Ovary (tissue), 9 donors: ENCODE measurements around the gene DNAH3. TPM values are rescaled to one million over a fixed set of nuclear protein-coding genes. Genes with fewer than 3 reads are reported as not detected.

Experiments
- DNase-seq, 5 donors: peaks; one replicate each; pipeline ENCODE4 v3.0.0-alpha.2; 2019 to 2020
- H3K27ac ChIP-seq, 2 donors: fragments of 200-600 bp; one replicate each; pipeline versions ENCODE4 v1.5.1 to v1.8.0; 2019 to 2022
- H3K27me3 ChIP-seq: fragments of 200-600 bp; one replicate; pipeline ENCODE4 v1.8.0; 2022
- H3K36me3 ChIP-seq: fragments of 200-600 bp; sonication (generic); one replicate; pipeline ENCODE4 v1.5.1; 2019
- H3K4me1 ChIP-seq: one replicate; pipeline ENCODE4 v1.8.1; 2013; ENCODE audit warnings: mild to moderate bottlenecking, moderate library complexity; ENCODE audit not compliant: insufficient read depth
- H3K4me3 ChIP-seq: fragments of 200-600 bp; sonication (generic); one replicate; pipeline ENCODE4 v1.5.1; 2017
- H3K9me3 ChIP-seq, 2 donors: fragments of 200-600 bp in 1 of 2; sonication (generic) in 1 of 2; one replicate each; pipeline versions ENCODE4 v1.5.1 to v1.8.1; 2013 to 2019; ENCODE audit warnings: mild to moderate bottlenecking in 1 of 2, moderate library complexity in 1 of 2
- EP300 ChIP-seq: sonication (generic); formaldehyde crosslinking; IDR thresholded peaks from one replicate; pipeline ENCODE4 v1.6.1; 2017; ENCODE audit warnings: antibody characterized with exemption
- POLR2A ChIP-seq: fragments of 450-650 bp; IDR thresholded peaks from one replicate; pipeline ENCODE4 v1.6.1; 2017; ENCODE audit warnings: antibody characterized with exemption, mild to moderate bottlenecking, moderate library complexity
- WGBS, 3 donors: extraction: QIAGEN DNeasy Blood & Tissue Kit in 1 of 3; methylation state at CpG; one replicate each; pipeline versions ENCODE4 v1.1.5 to v1.1.7; 2013 to 2017; 5-methylcytosine and 5-hydroxymethylcytosine counted together
- intact Hi-C, 4 donors: fragments of 100-400 bp; cut with DNase I; formaldehyde crosslinking; loops; one replicate each; pipeline versions ENCODE4 v1.11.0 to v1.15.1; 2022 to 2023
- polyA plus RNA-seq, 2 donors: library from polyadenylated mRNA; stranded (reverse); fragments of 200-250 nt in 1 of 2; fragments of 350-450 nt in 1 of 2; fragmentation: Illumina TruSeq in 1 of 2; extraction: RNeasy Lipid Tissue Mini Kit (QIAGEN cat#74804) in 1 of 2; gene quantifications; one replicate each; pipeline ENCODE4 v1.2.3, GENCODE V29; 2013 to 2014
- total RNA-seq, 7 donors: library from RNA; depleted of rRNA in 2 of 7; stranded (reverse); fragments of >200 nt in 2 of 7; fragmentation: NEBNext Ultra II Directional in 3 of 7; extraction: Animal tissue kit (Norgen Biotek cat#: 25700) in 3 of 7; gene quantifications; one replicate each; pipeline versions ENCODE4 v1.1.0 to v1.2.4, GENCODE V29; 2016 to 2023
- TF ChIP-seq, protein P1 (sequence below), 3 donors: fragments of 450-650 bp in 2 of 3; fragments of 200-600 bp in 1 of 3; IDR thresholded peaks; one replicate each; pipeline versions ENCODE4 v1.5.1 to v1.8.0; 2016 to 2022; ENCODE audit warnings: antibody characterized with exemption in 3 of 3, mild to moderate bottlenecking in 1 of 3
- donor health status: DM: no; HTN: no; CAD: no; lungs with moderate emphysema.
- donor health status: DM: no; HTN: no; CAD: no.
- donor health status: Bipolar disorder and iron deficiency.
- donor health status: DM: yes; HTN: yes; CAD: no.
- donor health status: DM: no; HTN: no; CAD: no.
- donor health status: DM: yes; HTN: yes; CAD: no.

DNAH3 gene
- total and polyA plus RNA-seq, 9 donors: 0.05 to 12.1 (median 0.95) TPM; not detected in 1

DNA sequence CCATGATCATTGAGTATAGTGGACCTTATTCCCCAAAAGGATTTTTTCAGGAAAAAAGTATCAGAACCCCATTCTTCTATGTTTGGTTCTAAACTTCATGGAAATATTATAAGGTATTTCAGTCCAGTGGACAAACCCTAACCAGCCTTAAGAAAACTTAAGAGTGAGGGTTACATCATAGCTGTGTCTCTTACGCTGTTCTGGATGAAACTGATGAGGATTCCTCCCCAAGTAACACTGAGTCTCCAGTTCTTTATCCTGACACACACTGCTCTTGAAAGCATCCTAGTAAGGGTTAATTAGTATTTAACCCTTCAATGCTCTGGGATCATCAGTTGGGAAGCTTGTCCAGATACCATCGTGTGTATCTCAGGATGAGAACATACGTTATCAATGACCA lies 245.1 kb downstream of the DNAH3 start:
- DNase-seq: no peak
- Histone ChIP-seq H3K4me1 (peaks cover 16% of the 10 kb centered on the region), H3K27ac (no peak overlapping the region), H3K27me3 (no peaks in the 10 kb centered on the region), H3K9me3 (no peaks in the 10 kb centered on the region), H3K36me3 (no peaks in the 10 kb centered on the region), H3K4me3 (no peak overlapping the region)
- TF ChIP-seq POLR2A: no peak
- TF ChIP-seq EP300: no peak
- TF ChIP-seq, protein P1, sequence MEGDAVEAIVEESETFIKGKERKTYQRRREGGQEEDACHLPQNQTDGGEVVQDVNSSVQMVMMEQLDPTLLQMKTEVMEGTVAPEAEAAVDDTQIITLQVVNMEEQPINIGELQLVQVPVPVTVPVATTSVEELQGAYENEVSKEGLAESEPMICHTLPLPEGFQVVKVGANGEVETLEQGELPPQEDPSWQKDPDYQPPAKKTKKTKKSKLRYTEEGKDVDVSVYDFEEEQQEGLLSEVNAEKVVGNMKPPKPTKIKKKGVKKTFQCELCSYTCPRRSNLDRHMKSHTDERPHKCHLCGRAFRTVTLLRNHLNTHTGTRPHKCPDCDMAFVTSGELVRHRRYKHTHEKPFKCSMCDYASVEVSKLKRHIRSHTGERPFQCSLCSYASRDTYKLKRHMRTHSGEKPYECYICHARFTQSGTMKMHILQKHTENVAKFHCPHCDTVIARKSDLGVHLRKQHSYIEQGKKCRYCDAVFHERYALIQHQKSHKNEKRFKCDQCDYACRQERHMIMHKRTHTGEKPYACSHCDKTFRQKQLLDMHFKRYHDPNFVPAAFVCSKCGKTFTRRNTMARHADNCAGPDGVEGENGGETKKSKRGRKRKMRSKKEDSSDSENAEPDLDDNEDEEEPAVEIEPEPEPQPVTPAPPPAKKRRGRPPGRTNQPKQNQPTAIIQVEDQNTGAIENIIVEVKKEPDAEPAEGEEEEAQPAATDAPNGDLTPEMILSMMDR (IDR thresholded peaks at IDR 0.05): no peak
- intact Hi-C loops: no loop called here
- 41 to 65% (median 58%) methylated on average over 3 of the region's 3 CpGs for WGBS, 3 donors

DNA sequence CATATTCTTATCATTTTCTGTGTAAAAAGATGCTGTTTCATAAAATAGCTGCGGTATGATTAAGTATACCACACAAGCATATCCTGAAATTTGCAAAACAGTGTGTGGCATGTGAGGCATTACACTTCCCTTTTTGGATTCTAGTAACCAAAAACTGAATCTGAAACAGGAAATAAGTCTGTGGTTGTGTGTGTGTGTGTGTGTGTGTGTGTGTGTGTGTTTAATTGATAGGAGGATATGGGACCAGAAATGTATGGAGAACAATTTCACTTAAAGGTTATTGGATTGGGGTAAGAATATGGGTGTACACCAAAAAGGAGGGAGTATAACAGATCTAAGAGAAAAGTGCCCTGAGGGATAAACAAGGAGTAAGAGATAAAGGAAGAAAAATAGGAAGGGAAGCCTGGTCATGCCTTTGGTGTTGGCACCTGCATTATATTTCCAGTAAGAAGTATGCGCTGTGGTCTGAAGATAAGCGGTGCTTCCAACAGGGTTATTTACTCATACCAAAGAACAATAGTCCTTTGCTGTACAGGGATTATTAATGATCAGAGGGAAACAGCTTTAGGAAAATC lies 246.1 kb downstream of the DNAH3 start:
- H3K4me1 ChIP-seq: peaks cover 16% of the 10 kb centered on the region
- TF ChIP-seq EP300 (no peak), POLR2A (no peak)
- TF ChIP-seq, protein P1 (IDR thresholded peaks at IDR 0.05): no peak
- no peak for DNase-seq

DNA sequence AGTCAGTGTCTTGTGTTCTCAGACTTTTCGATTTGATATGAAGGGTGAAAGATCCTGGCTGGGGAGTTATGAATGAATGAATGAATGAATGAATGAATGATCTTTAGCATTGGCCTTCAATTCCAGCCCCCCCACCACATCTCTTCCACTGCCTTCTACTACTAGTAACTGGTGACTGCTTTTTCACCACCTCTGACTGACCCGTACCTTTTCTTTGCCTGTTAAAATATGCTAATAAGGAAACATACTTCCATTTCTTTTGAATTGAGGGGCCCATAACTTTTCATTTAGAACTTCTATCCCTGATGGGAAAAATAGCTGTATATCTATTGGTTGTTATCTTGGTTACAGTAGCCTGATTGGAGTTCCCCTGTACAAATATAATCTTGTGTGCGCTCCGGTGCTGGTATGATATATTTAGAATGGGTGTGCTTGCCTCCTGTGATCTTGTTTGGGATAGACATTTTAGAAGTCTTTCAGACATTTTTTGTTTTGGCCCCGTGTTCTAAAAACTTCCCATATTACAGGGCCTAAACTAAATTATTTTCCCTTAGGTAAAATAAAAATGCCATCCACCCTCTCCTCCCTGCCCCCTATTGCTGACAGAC lies 246.6 kb downstream of the DNAH3 start:
- peaks cover 16% of the 10 kb centered on the region for H3K4me1 ChIP-seq
- WGBS, 3 donors: 34 to 38% (median 37%) methylated on average over 5 of the region's 5 CpGs
- no peak for DNase-seq
- H3K27me3 ChIP-seq: no peaks in the 10 kb centered on the region
- H3K9me3 ChIP-seq: no peaks in the 10 kb centered on the region
- intact Hi-C loops: loop anchor here in 2 of 4 donors (5.0 kb wide), 1 partner anchor 52 kb away; no protein-coding TSS in a partner anchor
- no peak overlapping the region for H3K4me3 ChIP-seq
- H3K27ac ChIP-seq: no peak overlapping the region
- H3K36me3 ChIP-seq: no peaks in the 10 kb centered on the region
- TF ChIP-seq, protein P1 (IDR thresholded peaks at IDR 0.05): no peak
- TF ChIP-seq EP300 (no peak), POLR2A (no peak)

More for the DNA sequence above, 246.1 kb downstream of the DNAH3 start:
- intact Hi-C loops: loop anchor here in 2 of 4 donors (5.0 kb wide), 1 partner anchor 52 kb away; no protein-coding TSS in a partner anchor
- Histone ChIP-seq H3K9me3 (no peaks in the 10 kb centered on the region), H3K27me3 (no peaks in the 10 kb centered on the region), H3K4me3 (no peak overlapping the region), H3K36me3 (no peaks in the 10 kb centered on the region), H3K27ac (no peak overlapping the region)
- WGBS, 3 donors: 4 to 9% (median 5%) methylated on average over 3 of the region's 3 CpGs

DNA sequence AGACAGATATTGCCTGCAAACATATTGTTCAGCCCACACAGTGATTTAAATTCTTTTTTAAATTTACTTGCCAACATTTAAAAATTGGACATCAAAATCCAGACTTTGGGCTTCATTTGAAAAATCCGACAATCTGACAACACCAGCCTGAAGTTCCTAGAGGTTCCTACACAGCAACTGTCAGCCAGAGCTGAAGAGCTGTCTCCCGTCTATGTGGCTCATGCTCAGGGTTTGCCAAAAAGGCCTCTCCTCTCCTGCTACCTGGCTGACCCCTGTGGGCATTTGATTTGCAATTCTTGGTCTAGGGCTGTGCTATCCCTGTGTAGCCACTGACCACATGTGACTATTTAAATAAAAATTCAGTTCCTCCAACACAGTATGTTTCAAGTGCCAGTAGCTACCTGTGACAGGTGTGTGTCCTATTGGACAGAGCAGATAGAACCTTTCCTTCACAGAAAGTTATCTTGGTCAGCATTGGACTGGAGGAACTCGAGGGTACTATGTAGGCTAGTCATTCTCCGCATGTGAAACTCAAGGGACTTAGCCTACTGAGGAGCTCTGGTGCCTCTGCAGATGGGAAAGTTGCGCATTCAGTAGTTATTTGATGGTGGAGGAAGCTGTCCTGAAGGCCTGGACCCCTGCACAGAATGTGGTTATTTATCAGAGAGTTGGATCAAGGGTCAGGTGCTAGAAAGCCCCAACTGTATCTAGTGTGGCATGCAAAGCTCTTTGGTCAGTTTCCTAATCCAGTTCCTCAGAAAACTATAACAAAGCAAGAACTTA lies 247.3 kb downstream of the DNAH3 start:
- Histone ChIP-seq H3K36me3 (no peaks in the 10 kb centered on the region), H3K4me1 (peaks cover 16% of the 10 kb centered on the region), H3K9me3 (no peaks in the 10 kb centered on the region), H3K4me3 (no peak overlapping the region), H3K27me3 (no peaks in the 10 kb centered on the region), H3K27ac (peak overlapping the region in 1 of 2 donors; percentile 5)
- no peak for DNase-seq
- TF ChIP-seq, protein P1 (IDR thresholded peaks at IDR 0.05): no peak
- TF ChIP-seq POLR2A (no peak), EP300 (no peak)
- intact Hi-C loops: loop anchor here in 2 of 4 donors (5.0 kb wide), 1 partner anchor 51 kb away; no protein-coding TSS in a partner anchor
- WGBS, 3 donors: 91 to 94% (median 92%) methylated on average over 5 of the region's 5 CpGs
